ENCODE data around the gene PREX1.

DNA sequence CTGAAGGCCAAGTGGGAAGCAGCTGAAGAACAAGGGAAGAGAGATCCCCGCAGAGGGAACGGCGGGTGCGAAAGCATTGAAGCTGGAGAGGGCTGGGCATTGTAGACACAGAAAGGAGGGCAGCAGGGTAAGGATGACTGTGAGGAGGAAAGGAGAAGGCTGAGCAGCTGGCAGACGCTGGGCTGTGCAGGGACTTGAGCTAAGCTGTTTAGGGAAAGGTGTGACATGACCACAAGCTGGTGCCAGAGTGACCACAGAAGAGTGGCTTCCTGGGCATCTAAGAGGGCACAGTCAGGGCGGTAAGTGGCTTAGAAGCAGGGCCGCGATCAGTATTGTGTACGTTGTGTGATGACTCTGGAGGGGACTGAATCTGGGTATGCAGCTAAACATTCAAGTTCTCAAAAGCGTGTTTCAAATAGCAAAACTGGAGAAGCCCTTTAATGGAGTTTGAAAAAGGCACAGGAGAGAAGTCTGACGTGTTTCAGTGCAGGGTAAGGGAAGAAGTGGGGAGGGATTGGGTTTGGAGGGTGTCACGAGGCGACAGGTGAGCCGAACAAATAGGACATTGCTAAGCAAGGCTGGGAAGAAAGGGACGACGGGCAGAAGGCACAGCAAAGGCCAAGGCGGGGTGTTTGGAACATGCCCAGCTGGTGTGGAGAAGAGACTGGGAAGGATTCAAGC lies 47.6 kb upstream of the PREX1 start:
- TF ChIP-seq, protein P1, sequence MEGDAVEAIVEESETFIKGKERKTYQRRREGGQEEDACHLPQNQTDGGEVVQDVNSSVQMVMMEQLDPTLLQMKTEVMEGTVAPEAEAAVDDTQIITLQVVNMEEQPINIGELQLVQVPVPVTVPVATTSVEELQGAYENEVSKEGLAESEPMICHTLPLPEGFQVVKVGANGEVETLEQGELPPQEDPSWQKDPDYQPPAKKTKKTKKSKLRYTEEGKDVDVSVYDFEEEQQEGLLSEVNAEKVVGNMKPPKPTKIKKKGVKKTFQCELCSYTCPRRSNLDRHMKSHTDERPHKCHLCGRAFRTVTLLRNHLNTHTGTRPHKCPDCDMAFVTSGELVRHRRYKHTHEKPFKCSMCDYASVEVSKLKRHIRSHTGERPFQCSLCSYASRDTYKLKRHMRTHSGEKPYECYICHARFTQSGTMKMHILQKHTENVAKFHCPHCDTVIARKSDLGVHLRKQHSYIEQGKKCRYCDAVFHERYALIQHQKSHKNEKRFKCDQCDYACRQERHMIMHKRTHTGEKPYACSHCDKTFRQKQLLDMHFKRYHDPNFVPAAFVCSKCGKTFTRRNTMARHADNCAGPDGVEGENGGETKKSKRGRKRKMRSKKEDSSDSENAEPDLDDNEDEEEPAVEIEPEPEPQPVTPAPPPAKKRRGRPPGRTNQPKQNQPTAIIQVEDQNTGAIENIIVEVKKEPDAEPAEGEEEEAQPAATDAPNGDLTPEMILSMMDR (conservative IDR thresholded peaks at IDR 0.05; ENCODE audit: low read length): no peak
- no peak for TF ChIP-seq EZH2phosphoT487 (IDR thresholded peaks at IDR 0.05; ENCODE audit: borderline replicate concordance, low read depth, low read length)

All from OCI-LY7 (cell line).